H9 (cell line): ENCODE measurements around the gene GOT2. TPM values are rescaled to one million over a fixed set of nuclear protein-coding genes. Genes with fewer than 3 reads are reported as not detected.

Experiments
- DNase-seq: peaks from one replicate; pipeline ENCODE4 v3.0.0-alpha.2; 2017
- H2AFZ ChIP-seq: one replicate; pipeline ENCODE4 v1.6.1; 2013; ENCODE audit warnings: mild to moderate bottlenecking, low read length, control low read depth, moderate library complexity
- H2AK5ac ChIP-seq: 2 replicates; pipeline ENCODE4 v1.6.1; 2013; ENCODE audit warnings: low read length, control low read depth, mixed read lengths; ENCODE audit not compliant: insufficient read length
- H2BK120ac ChIP-seq: one replicate; pipeline ENCODE4 v1.6.1; 2013; ENCODE audit warnings: low read depth, mild to moderate bottlenecking, low read length, control low read depth, inconsistent platforms; ENCODE audit not compliant: poor library complexity, severe bottlenecking
- H2BK12ac ChIP-seq: 2 replicates; pipeline ENCODE4 v1.6.1; 2013; ENCODE audit warnings: low read length, control low read depth, mixed read lengths, low read depth; ENCODE audit not compliant: insufficient read length
- H2BK15ac ChIP-seq: 2 replicates; pipeline ENCODE4 v1.6.1; 2013; ENCODE audit warnings: low read depth, low read length, control low read depth
- H2BK20ac ChIP-seq: one replicate; pipeline ENCODE4 v1.6.1; 2013; ENCODE audit warnings: low read depth, mild to moderate bottlenecking, low read length, control low read depth, inconsistent platforms; ENCODE audit not compliant: poor library complexity, severe bottlenecking
- H2BK5ac ChIP-seq: 2 replicates; pipeline ENCODE4 v1.6.1; 2013; ENCODE audit warnings: low read length, control low read depth, mixed read lengths; ENCODE audit not compliant: insufficient read length
- H3K14ac ChIP-seq: 2 replicates; pipeline ENCODE4 v1.6.1; 2013; ENCODE audit warnings: low read length, control low read depth; ENCODE audit not compliant: insufficient read depth
- H3K18ac ChIP-seq: 2 replicates; pipeline ENCODE4 v1.6.1; 2013; ENCODE audit warnings: low read depth, mild to moderate bottlenecking, mixed read lengths, low read length, control low read depth; ENCODE audit not compliant: insufficient read length
- H3K23ac ChIP-seq: 2 replicates; pipeline ENCODE4 v1.6.1; 2013; ENCODE audit warnings: low read length, control low read depth, mixed read lengths, low read depth; ENCODE audit not compliant: insufficient read length
- H3K23me2 ChIP-seq: 2 replicates; pipeline ENCODE4 v1.6.1; 2013; ENCODE audit warnings: low read depth, mild to moderate bottlenecking, mixed read lengths, low read length, control low read depth; ENCODE audit not compliant: insufficient read length, poor library complexity, severe bottlenecking
- H3K27ac ChIP-seq: 2 replicates; pipeline ENCODE4 v1.5.1; 2013; ENCODE audit warnings: low read length, control low read depth, mixed read lengths, low read depth; ENCODE audit not compliant: insufficient read length
- H3K27me3 ChIP-seq: 2 replicates; pipeline ENCODE4 v1.6.1; 2013; ENCODE audit warnings: low read length, control low read depth, inconsistent platforms; ENCODE audit not compliant: insufficient read depth
- H3K4ac ChIP-seq: 2 replicates; pipeline ENCODE4 v1.6.1; 2013; ENCODE audit warnings: low read depth, mild to moderate bottlenecking, control low read depth, inconsistent platforms, low read length, moderate library complexity
- H3K4me1 ChIP-seq: 2 replicates; pipeline ENCODE4 v1.6.1; 2013; ENCODE audit warnings: low read length, control low read depth, inconsistent platforms; ENCODE audit not compliant: insufficient read depth
- H3K4me2 ChIP-seq: 2 replicates; pipeline ENCODE4 v1.6.1; 2013; ENCODE audit warnings: low read length, control low read depth, mixed read lengths; ENCODE audit not compliant: insufficient read length, insufficient read depth
- H3K56ac ChIP-seq: 2 replicates; pipeline ENCODE4 v1.6.1; 2013; ENCODE audit warnings: low read depth, mild to moderate bottlenecking, mixed read lengths, low read length, control low read depth; ENCODE audit not compliant: insufficient read length
- H3K79me1 ChIP-seq: 2 replicates; pipeline ENCODE4 v1.6.1; 2013; ENCODE audit warnings: low read depth, mild to moderate bottlenecking, moderate library complexity, low read length, control low read depth, inconsistent platforms; ENCODE audit not compliant: insufficient read depth, poor library complexity, severe bottlenecking
- H3K79me2 ChIP-seq: 2 replicates; pipeline ENCODE4 v1.6.1; 2013; ENCODE audit warnings: low read length, control low read depth, inconsistent platforms; ENCODE audit not compliant: insufficient read depth
- H3K9ac ChIP-seq: 2 replicates; pipeline ENCODE4 v1.6.1; 2013; ENCODE audit warnings: low read length, control low read depth, mixed read lengths; ENCODE audit not compliant: insufficient read length; ENCODE audit errors: extremely low read depth
- H3K9me3 ChIP-seq: one replicate; pipeline ENCODE4 v1.6.1; 2013; ENCODE audit warnings: low read depth, low read length, inconsistent platforms; ENCODE audit not compliant: control insufficient read depth
- H3T11ph ChIP-seq: one replicate; pipeline ENCODE4 v1.6.1; 2013; ENCODE audit warnings: mild to moderate bottlenecking, low read length, control low read depth, inconsistent platforms
- H4K20me1 ChIP-seq: one replicate; pipeline ENCODE4 v1.6.1; 2013; ENCODE audit not compliant: control insufficient read depth, insufficient read length, insufficient read depth
- H4K5ac ChIP-seq: 2 replicates; pipeline ENCODE4 v1.6.1; 2013; ENCODE audit warnings: low read depth, mild to moderate bottlenecking, mixed read lengths, low read length, control low read depth; ENCODE audit not compliant: insufficient read length
- H4K8ac ChIP-seq: replicated peaks from 2 replicates; pipeline ENCODE4 v1.6.1; 2013; ENCODE audit warnings: low read length, control low read depth, mixed read lengths, low read depth; ENCODE audit not compliant: insufficient read length
- H4K91ac ChIP-seq: 2 replicates; pipeline ENCODE4 v1.6.1; 2013; ENCODE audit warnings: low read depth, mild to moderate bottlenecking, moderate library complexity, mixed read lengths, low read length, control low read depth; ENCODE audit not compliant: insufficient read length
- H3K27ac Mint-ChIP-seq, 3 experiments: 2 replicates in 2 of 3; 3 replicates in 1 of 3; pipeline ENCODE4 v1.8.0; 2020 to 2021; ENCODE audit warnings: mixed read lengths in 3 of 3, mild to moderate bottlenecking in 1 of 3, moderate library complexity in 1 of 3
- H3K27me3 Mint-ChIP-seq: 2 replicates; pipeline ENCODE4 v1.8.0; 2021; ENCODE audit warnings: low read depth, mild to moderate bottlenecking, moderate library complexity, mixed read lengths
- H3K36me3 Mint-ChIP-seq, 3 experiments: 2 replicates in 2 of 3; 3 replicates in 1 of 3; pipeline ENCODE4 v1.8.0; 2020 to 2021; ENCODE audit warnings: low read depth in 3 of 3, mixed read lengths in 3 of 3; ENCODE audit not compliant: insufficient read depth in 1 of 3
- H3K4me1 Mint-ChIP-seq, 2 experiments: 2 replicates each; pipeline ENCODE4 v1.8.0; 2020; ENCODE audit warnings: mixed read lengths in 2 of 2
- H3K4me3 Mint-ChIP-seq, 2 experiments: 2 replicates in 1 of 2; 3 replicates in 1 of 2; pipeline ENCODE4 v1.8.0; 2020 to 2021; ENCODE audit warnings: mild to moderate bottlenecking in 2 of 2, mixed read lengths in 2 of 2, moderate library complexity in 1 of 2
- H3K9me3 Mint-ChIP-seq, 2 experiments: 2 replicates in 1 of 2; 3 replicates in 1 of 2; pipeline ENCODE4 v1.8.0; 2020; ENCODE audit warnings: mild to moderate bottlenecking in 2 of 2, mixed read lengths in 2 of 2, moderate library complexity in 1 of 2
- WGBS: extraction: QIAGEN DNeasy Blood & Tissue Kit; methylation state at CpG from one replicate; pipeline ENCODE4 v1.1.7; 2013; ENCODE audit warnings: missing lambda C conversion rate, low lambda C conversion rate, mixed read lengths; ENCODE audit not compliant: insufficient read length; ENCODE audit errors: extremely low coverage; 5-methylcytosine and 5-hydroxymethylcytosine counted together
- total RNA-seq: library from RNA; stranded (reverse); gene quantifications from 2 replicates; pipeline ENCODE4 v1.2.1, GENCODE V29; 2021
- TF ChIP-seq, protein P1 (sequence below): fragments of 200-600 bp; sonication (generic); conservative IDR thresholded peaks from 3 replicates; pipeline ENCODE4 v1.8.0; 2021; ENCODE audit warnings: antibody characterized with exemption, mild to moderate bottlenecking

The GOT2 gene
- total RNA-seq, 1 experiment from 2014 or later = 148 TPM

DNA sequence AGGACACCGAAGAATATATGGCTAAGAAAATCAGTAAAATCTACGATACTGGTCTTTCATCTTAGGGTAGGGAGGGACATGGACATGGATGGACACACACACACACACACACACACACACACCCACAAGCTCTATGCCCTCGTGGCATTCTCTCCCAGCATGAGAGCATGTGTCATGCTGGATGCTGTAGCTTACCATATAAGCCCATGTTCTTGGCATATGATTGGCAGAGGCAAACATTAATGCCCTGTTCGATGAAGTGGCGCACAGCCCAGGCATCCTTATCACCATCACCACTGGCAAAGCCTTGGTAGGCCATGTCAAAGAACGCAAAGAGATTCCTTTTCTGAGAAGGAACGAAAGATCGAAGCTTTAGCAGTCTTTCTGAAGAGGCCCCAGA lies 17.6 kb downstream of the GOT2 start:
- Histone ChIP-seq H3K23ac (no peak overlapping the region), H2AFZ (no peak overlapping the region), H2BK12ac (no peak overlapping the region), H3K4me2 (no peak overlapping the region), H2BK5ac (no peak overlapping the region), H3K9ac (no peak overlapping the region), H3K4me1 (no peaks in the 10 kb centered on the region), H4K91ac (no peak overlapping the region), H3K56ac (no peak overlapping the region), H3T11ph (no peak overlapping the region), H2BK15ac (no peak overlapping the region), H4K5ac (no peak overlapping the region), H3K79me1 (no peaks in the 10 kb centered on the region), H3K79me2 (no peaks in the 10 kb centered on the region), H2BK120ac (no peak overlapping the region), H3K4ac (no peak overlapping the region), H3K18ac (no peak overlapping the region), H3K23me2 (no peaks in the 10 kb centered on the region), H2BK20ac (no peak overlapping the region), H3K14ac (no peak overlapping the region), H3K27me3 (no peaks in the 10 kb centered on the region), H3K9me3 (no peaks in the 10 kb centered on the region), H4K20me1 (no peaks in the 10 kb centered on the region), H3K27ac (no peak overlapping the region), H2AK5ac (no peak overlapping the region), H4K8ac (no peak overlapping the region)
- Mint-ChIP-seq H3K9me3 (no peaks in the 10 kb centered on the region), H3K27me3 (no peaks in the 10 kb centered on the region), H3K36me3 (peaks cover 48 to 87% (median 71%) of the 10 kb centered on the region in 3 experiments), H3K4me1 (no peaks in the 10 kb centered on the region), H3K4me3 (no peak overlapping the region), H3K27ac (no peak overlapping the region)
- TF ChIP-seq, protein P1, sequence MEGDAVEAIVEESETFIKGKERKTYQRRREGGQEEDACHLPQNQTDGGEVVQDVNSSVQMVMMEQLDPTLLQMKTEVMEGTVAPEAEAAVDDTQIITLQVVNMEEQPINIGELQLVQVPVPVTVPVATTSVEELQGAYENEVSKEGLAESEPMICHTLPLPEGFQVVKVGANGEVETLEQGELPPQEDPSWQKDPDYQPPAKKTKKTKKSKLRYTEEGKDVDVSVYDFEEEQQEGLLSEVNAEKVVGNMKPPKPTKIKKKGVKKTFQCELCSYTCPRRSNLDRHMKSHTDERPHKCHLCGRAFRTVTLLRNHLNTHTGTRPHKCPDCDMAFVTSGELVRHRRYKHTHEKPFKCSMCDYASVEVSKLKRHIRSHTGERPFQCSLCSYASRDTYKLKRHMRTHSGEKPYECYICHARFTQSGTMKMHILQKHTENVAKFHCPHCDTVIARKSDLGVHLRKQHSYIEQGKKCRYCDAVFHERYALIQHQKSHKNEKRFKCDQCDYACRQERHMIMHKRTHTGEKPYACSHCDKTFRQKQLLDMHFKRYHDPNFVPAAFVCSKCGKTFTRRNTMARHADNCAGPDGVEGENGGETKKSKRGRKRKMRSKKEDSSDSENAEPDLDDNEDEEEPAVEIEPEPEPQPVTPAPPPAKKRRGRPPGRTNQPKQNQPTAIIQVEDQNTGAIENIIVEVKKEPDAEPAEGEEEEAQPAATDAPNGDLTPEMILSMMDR = no peak
- no peak for DNase-seq
- WGBS = no CpG with 5 or more reads among the region's 8 CpGs
